ENCODE data around the gene NPHS2.

GRCh38 chr1:179510038-179510437 is 65.7 kb downstream of the NPHS2 start:
- no peak for TF ChIP-seq CTCF (IDR thresholded peaks at IDR 0.05; ENCODE audit: poor library complexity, severe bottlenecking)
- no peak for TF ChIP-seq EZH2 (IDR thresholded peaks at IDR 0.05; ENCODE audit: borderline replicate concordance, insufficient read depth, low read length, poor library complexity, severe bottlenecking)
- no peak for TF ChIP-seq REST (IDR thresholded peaks at IDR 0.05; ENCODE audit: borderline replicate concordance)
- no peak for TF ChIP-seq TAF1 (IDR thresholded peaks at IDR 0.05; ENCODE audit: low read depth)
- TF ChIP-seq POLR2AphosphoS5 (IDR thresholded peaks at IDR 0.05), result no peak
- TF ChIP-seq RAD21 (conservative IDR thresholded peaks at IDR 0.05), result no peak
- TF ChIP-seq MXI1 (conservative IDR thresholded peaks at IDR 0.05; ENCODE audit: poor library complexity, severe bottlenecking), result no peak
- no peak for TF ChIP-seq EP300 (conservative IDR thresholded peaks at IDR 0.05; ENCODE audit: poor library complexity, severe bottlenecking)

All from neural cell (in vitro differentiated cells).